B cell (primary cell): ENCODE results near the gene P3H3. TPM values are rescaled to one million over a fixed set of nuclear protein-coding genes. Genes with fewer than 3 reads are reported as not detected.

Source experiments
- ATAC-seq: fragments of 200-7000 bp; cut with Tn5 transposase; one replicate; pipeline ENCODE4 v1.10.0; 2021; ENCODE audit warnings: low read depth, mild to moderate bottlenecking, moderate number of reproducible peaks, moderate library complexity
- CTCF ChIA-PET: fragments of 350-600 bp; sonication (Branson Sonifier 250); formaldehyde crosslinking; loops from one replicate; lab custom pipeline; 2021; ENCODE audit warnings: antibody characterized with exemption, inconsistent platforms; lab: Charles Lee
- POLR2A ChIA-PET: fragments of 350-600 bp; sonication (Branson Sonifier 250); formaldehyde crosslinking; loops from one replicate; lab custom pipeline; 2021; ENCODE audit warnings: antibody characterized with exemption; lab: Charles Lee
- DNase-seq: peaks from one replicate; pipeline ENCODE4 v3.0.0; 2013
- H2AFZ ChIP-seq: 2 replicates; pipeline ENCODE4 v1.6.1; 2012; ENCODE audit warnings: mild to moderate bottlenecking, low read depth, low read length; ENCODE audit not compliant: insufficient read depth, poor library complexity, severe bottlenecking
- H3K27ac ChIP-seq, 2 donors: 1 replicate in 1 of 2; 2 replicates in 1 of 2; pipeline ENCODE4 v1.5.1; 2012 to 2013; ENCODE audit warnings: low read length in 2 of 2, mild to moderate bottlenecking in 2 of 2, moderate library complexity in 1 of 2
- H3K27me3 ChIP-seq, 4 experiments: fragments of 200-600 bp in 1 of 4; sonication (generic) in 1 of 4; replicated peaks in 1 of 4; 1 replicate in 2 of 4; 2 replicates in 2 of 4; pipeline versions ENCODE4 v1.6.1 to v1.7.0; 2013 to 2016; ENCODE audit warnings: low read length in 3 of 4, mild to moderate bottlenecking in 2 of 4, mixed read lengths in 1 of 4, moderate library complexity in 1 of 4; ENCODE audit not compliant: insufficient read depth in 4 of 4, control insufficient read depth in 3 of 4; ENCODE audit errors: control extremely low read depth in 1 of 4
- H3K36me3 ChIP-seq, 2 experiments: replicated peaks in 1 of 2; 1 replicate in 1 of 2; 2 replicates in 1 of 2; pipeline versions ENCODE4 v1.6.1 to v1.7.1; 2013; ENCODE audit warnings: low read length in 1 of 2; ENCODE audit not compliant: insufficient read depth in 2 of 2, control insufficient read depth in 1 of 2; ENCODE audit errors: control extremely low read depth in 1 of 2, extremely low read depth in 1 of 2
- H3K4me1 ChIP-seq, 2 donors: fragments of 200-600 bp in 1 of 2; sonication (generic) in 1 of 2; 1 replicate in 1 of 2; 2 replicates in 1 of 2; pipeline versions ENCODE4 v1.5.1 to v1.6.1; 2013 to 2017; ENCODE audit warnings: low read length in 2 of 2; ENCODE audit not compliant: control insufficient read depth in 2 of 2, insufficient read depth in 2 of 2
- H3K4me2 ChIP-seq: replicated peaks from 2 replicates; pipeline ENCODE3; 2012; ENCODE audit warnings: mild to moderate bottlenecking, low read depth, low read length; ENCODE audit not compliant: poor library complexity, severe bottlenecking
- H3K4me3 ChIP-seq, 5 experiments: fragments of 200-600 bp in 1 of 5; sonication (generic) in 1 of 5; 1 replicate in 3 of 5; 2 replicates in 2 of 5; pipeline versions ENCODE4 v1.5.1 to v1.7.0; 2011 to 2016; ENCODE audit warnings: low read length in 4 of 5, mild to moderate bottlenecking in 4 of 5, low read depth in 2 of 5, control low read depth in 1 of 5, moderate library complexity in 1 of 5; ENCODE audit not compliant: insufficient read depth in 1 of 5; ENCODE audit errors: control extremely low read depth in 1 of 5, extremely low read depth in 1 of 5
- H3K79me2 ChIP-seq: fragments of 200-600 bp; sonication (generic); one replicate; pipeline ENCODE4 v1.6.0; 2016; ENCODE audit warnings: low read length; ENCODE audit not compliant: control insufficient read depth, insufficient read depth
- H3K9ac ChIP-seq: fragments of 200-600 bp; sonication (generic); 2 replicates; pipeline ENCODE4 v1.6.1; 2017; ENCODE audit warnings: mild to moderate bottlenecking, low read length, moderate library complexity
- H3K9me3 ChIP-seq, 3 donors: one replicate each; pipeline versions ENCODE4 v1.6.1 to v1.7.1; 2013; ENCODE audit warnings: low read length in 2 of 3; ENCODE audit not compliant: control insufficient read depth in 2 of 3, insufficient read depth in 1 of 3; ENCODE audit errors: control extremely low read depth in 1 of 3
- H4K20me1 ChIP-seq: 2 replicates; pipeline ENCODE4 v1.6.0; 2012; ENCODE audit warnings: mild to moderate bottlenecking, low read length; ENCODE audit not compliant: insufficient read depth, control insufficient read depth, poor library complexity, severe bottlenecking
- H3K27ac Mint-ChIP-seq: one replicate; pipeline ENCODE4 v1.8.0; 2021; ENCODE audit warnings: mixed read lengths
- H3K27me3 Mint-ChIP-seq: one replicate; pipeline ENCODE4 v1.8.0; 2021; ENCODE audit warnings: mixed read lengths
- H3K4me1 Mint-ChIP-seq: one replicate; pipeline ENCODE4 v1.8.0; 2021; ENCODE audit warnings: mixed read lengths
- H3K4me3 Mint-ChIP-seq: one replicate; pipeline ENCODE4 v1.8.0; 2021; ENCODE audit warnings: mixed read lengths
- H3K9me3 Mint-ChIP-seq: one replicate; pipeline ENCODE4 v1.8.0; 2022; ENCODE audit warnings: mixed read lengths; ENCODE audit not compliant: insufficient read depth
- EZH2 ChIP-seq: IDR thresholded peaks from 2 replicates; pipeline ENCODE4 v1.6.1; 2012; ENCODE audit warnings: borderline replicate concordance, low read depth, mild to moderate bottlenecking, moderate library complexity, low read length; ENCODE audit not compliant: insufficient read depth, poor library complexity, severe bottlenecking
- WGBS: methylation state at CpG from one replicate; pipeline ENCODE4 v1.1.5; 2013; ENCODE audit warnings: missing lambda C conversion rate; ENCODE audit not compliant: insufficient coverage; 5-methylcytosine and 5-hydroxymethylcytosine counted together
- intact Hi-C: fragments of 100-400 bp; cut with micrococcal nuclease; formaldehyde crosslinking; loops from one replicate; pipeline ENCODE4 v1.10.0; 2022
- polyA plus RNA-seq: library from polyadenylated mRNA; depleted of rRNA; stranded (reverse); fragments of >200 nt; gene quantifications from 2 replicates; pipeline ENCODE4 v1.2.3, GENCODE V29; 2012
- total RNA-seq, 2 donors: library from RNA; stranded (reverse); fragments of 120-200 nt in 1 of 2; gene quantifications; 1 replicate in 1 of 2; 2 replicates in 1 of 2; pipeline versions ENCODE4 v1.2.3 to v1.2.4, GENCODE V29; 2013 to 2022
- TF ChIP-seq, protein P1 (sequence below): fragments of 200-600 bp; IDR thresholded peaks from one replicate; pipeline ENCODE4 v1.8.0; 2022; ENCODE audit warnings: antibody characterized with exemption, mild to moderate bottlenecking

P3H3 gene
- total and polyA plus RNA-seq, 2 donors (not counting 1 experiment from before 2014, with no cell fraction given) = 0.09 TPM; not detected in 1

DNA sequence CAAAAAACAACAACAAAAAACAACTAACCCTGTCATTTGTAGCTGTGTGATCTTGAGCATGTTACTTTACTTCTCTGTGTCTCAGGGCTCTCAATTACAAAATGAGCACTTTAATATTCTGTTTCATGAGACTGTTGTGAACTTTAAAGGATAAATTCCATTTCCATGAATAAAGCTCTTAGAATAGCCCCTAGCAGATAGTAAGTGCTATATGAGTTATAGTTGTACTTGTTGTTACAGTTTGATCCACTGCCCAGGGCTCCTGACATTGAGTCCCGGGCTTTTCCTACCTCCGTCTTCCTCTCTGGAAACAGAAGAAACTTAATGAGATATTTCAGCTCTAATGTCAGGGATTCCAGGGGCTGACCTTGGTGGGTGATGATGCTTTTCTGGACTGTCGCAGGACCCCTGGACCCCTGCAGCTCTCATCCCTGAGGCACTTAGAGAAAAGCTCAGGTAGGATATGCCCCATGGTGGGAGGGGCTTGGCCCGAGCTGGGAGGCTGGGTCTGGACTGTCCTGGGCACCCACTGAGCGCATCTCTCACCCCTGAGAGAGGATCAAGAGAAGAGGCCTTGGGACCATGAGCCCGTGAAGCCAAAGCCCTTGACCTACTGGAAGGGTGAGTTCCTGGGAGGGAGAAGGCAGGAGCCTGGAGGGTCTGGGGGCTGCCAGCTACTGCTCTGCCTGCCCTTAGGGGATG, 5.1 kb downstream of the P3H3 start:
- Histone ChIP-seq H3K9ac (no peak overlapping the region), H2AFZ (no peak overlapping the region), H3K4me3 (no peak overlapping the region), H3K4me2 (no peak overlapping the region), H3K9me3 (peaks cover 0 to 3% (median 0%) of the 10 kb centered on the region in 3 donors), H4K20me1 (peaks cover 11% of the 10 kb centered on the region), H3K27ac (no peak overlapping the region), H3K27me3 (peaks cover 0 to 37% (median 10%) of the 10 kb centered on the region in 4 experiments), H3K36me3 (no peaks in the 10 kb centered on the region), H3K4me1 (peaks cover 11 to 17% of the 10 kb centered on the region in 2 donors), H3K79me2 (no peaks in the 10 kb centered on the region)
- Mint-ChIP-seq H3K27me3 (peaks cover 40% of the 10 kb centered on the region), H3K27ac (no peak overlapping the region), H3K9me3 (no peaks in the 10 kb centered on the region), H3K4me3 (no peak overlapping the region), H3K4me1 (peaks cover 11% of the 10 kb centered on the region)
- intact Hi-C loops = no loop called here
- ATAC-seq = no peak
- DNase-seq = no peak
- ChIA-PET CTCF (interaction anchor here (0.9 to 2.2 kb wide), 8 partner anchors 9 to 144 kb away, joined by 3 to 7 read pairs (median 4); partner anchors contain the start of genes MLF2, SPSB2 and ZNF384), POLR2A (no interaction called here)
- no peak for TF ChIP-seq EZH2
- 86% methylated on average over 6 of the region's 6 CpGs for WGBS

DNA sequence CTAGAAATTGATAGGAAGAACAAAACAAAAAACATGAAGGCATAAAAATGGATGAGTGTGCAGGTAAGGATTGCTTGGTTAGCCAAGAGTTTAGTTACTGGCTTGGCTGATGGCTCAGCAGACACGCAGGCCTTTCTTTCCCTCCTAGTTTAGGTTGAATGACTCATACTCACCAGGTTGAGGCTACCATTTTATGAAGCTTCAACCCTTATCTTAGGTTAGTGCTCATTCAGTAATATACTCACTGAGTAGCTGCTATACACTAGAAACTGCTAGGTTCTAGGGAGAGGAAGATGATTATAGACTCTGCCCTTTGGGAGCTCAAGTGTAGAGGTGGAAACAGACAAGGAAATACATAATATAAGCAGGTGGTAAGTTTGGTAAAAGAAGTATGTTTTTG, 6.0 kb downstream of the P3H3 start:
- DNase-seq (no peak), ATAC-seq (no peak)
- Mint-ChIP-seq H3K4me3 (no peak overlapping the region), H3K27me3 (peaks cover 35% of the 10 kb centered on the region), H3K27ac (no peak overlapping the region), H3K4me1 (peaks cover 11% of the 10 kb centered on the region), H3K9me3 (no peaks in the 10 kb centered on the region)
- H3K4me1 ChIP-seq = peaks cover 4 to 17% of the 10 kb centered on the region in 2 donors
- intact Hi-C loops = no loop called here
- ChIA-PET CTCF (interaction anchor here (0.7 to 3.8 kb wide), 14 partner anchors 9 to 403 kb away, joined by 3 to 31 read pairs (median 5); partner anchors contain the start of genes CDCA3, MLF2, SPSB2 and TPI1), POLR2A (no interaction called here)
- no peak overlapping the region for H3K27ac ChIP-seq
- no peak overlapping the region for H3K4me2 ChIP-seq
- no CpG with 5 or more reads among the region's 1 CpG for whole genome bisulfite sequencing
- no peaks in the 10 kb centered on the region for H3K36me3 ChIP-seq
- H3K79me2 ChIP-seq = no peaks in the 10 kb centered on the region
- H2AFZ ChIP-seq = no peak overlapping the region
- H3K27me3 ChIP-seq = peaks cover 0 to 30% (median 7%) of the 10 kb centered on the region in 4 experiments
- no peak overlapping the region for H3K9ac ChIP-seq
- peaks cover 0 to 3% (median 0%) of the 10 kb centered on the region in 3 donors for H3K9me3 ChIP-seq
- no peak overlapping the region for H3K4me3 ChIP-seq
- H4K20me1 ChIP-seq = peaks cover 5% of the 10 kb centered on the region
- TF ChIP-seq, protein P1, sequence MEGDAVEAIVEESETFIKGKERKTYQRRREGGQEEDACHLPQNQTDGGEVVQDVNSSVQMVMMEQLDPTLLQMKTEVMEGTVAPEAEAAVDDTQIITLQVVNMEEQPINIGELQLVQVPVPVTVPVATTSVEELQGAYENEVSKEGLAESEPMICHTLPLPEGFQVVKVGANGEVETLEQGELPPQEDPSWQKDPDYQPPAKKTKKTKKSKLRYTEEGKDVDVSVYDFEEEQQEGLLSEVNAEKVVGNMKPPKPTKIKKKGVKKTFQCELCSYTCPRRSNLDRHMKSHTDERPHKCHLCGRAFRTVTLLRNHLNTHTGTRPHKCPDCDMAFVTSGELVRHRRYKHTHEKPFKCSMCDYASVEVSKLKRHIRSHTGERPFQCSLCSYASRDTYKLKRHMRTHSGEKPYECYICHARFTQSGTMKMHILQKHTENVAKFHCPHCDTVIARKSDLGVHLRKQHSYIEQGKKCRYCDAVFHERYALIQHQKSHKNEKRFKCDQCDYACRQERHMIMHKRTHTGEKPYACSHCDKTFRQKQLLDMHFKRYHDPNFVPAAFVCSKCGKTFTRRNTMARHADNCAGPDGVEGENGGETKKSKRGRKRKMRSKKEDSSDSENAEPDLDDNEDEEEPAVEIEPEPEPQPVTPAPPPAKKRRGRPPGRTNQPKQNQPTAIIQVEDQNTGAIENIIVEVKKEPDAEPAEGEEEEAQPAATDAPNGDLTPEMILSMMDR = no peak
- no peak for TF ChIP-seq EZH2
